Stimulated activated CD4-positive, alpha-beta T cell treated with anti-CD3 and anti-CD28 coated beads, Interleukin-1b, Interleukin-23, amount 100 ng/mL, for 1 hour (primary cell): ENCODE results near the gene TRABD2B.

Experiments used
- DNase-seq, 2 donors: peaks; one replicate each; pipeline ENCODE4 v3.0.0-alpha.2; 2020; ENCODE audit warnings: low read depth in 2 of 2

TRABD2B gene

GRCh38 chr1:47850451-47850850, 146.7 kb downstream of the TRABD2B start:
- DNase-seq = no peak

GRCh38 chr1:47849591-47850261, 147.5 kb downstream of the TRABD2B start:
- no peak for DNase-seq

GRCh38 chr1:47849005-47849521, 148.1 kb downstream of the TRABD2B start:
- DNase-seq = no peak

- DNase-seq = no peak
Measured at GRCh38 chr1:47847763-47848162, 149.4 kb downstream of the TRABD2B start.

- no peak for DNase-seq
Measured at GRCh38 chr1:47844558-47844955, 152.6 kb downstream of the TRABD2B start.

- no peak for DNase-seq
Measured at GRCh38 chr1:47843781-47844557, 153.2 kb downstream of the TRABD2B start.

GRCh38 chr1:47843059-47843458, 154.1 kb downstream of the TRABD2B start:
- no peak for DNase-seq

- no peak for DNase-seq
Measured at GRCh38 chr1:47842228-47842919, 154.8 kb downstream of the TRABD2B start.

- DNase-seq = no peak
Measured at GRCh38 chr1:47841356-47841755, 155.8 kb downstream of the TRABD2B start.

- DNase-seq = no peak
Measured at GRCh38 chr1:47840393-47841190, 156.6 kb downstream of the TRABD2B start.

GRCh38 chr1:47839433-47839760, 157.8 kb downstream of the TRABD2B start:
- no peak for DNase-seq

GRCh38 chr1:47838562-47839432, 158.4 kb downstream of the TRABD2B start:
- no peak for DNase-seq

- DNase-seq = no peak
Measured at GRCh38 chr1:47837866-47838561, 159.2 kb downstream of the TRABD2B start.

- no peak for DNase-seq
Measured at GRCh38 chr1:47837056-47837830, 159.9 kb downstream of the TRABD2B start.

GRCh38 chr1:47835409-47835808, 161.8 kb downstream of the TRABD2B start:
- no peak for DNase-seq

GRCh38 chr1:47834326-47834725, 162.9 kb downstream of the TRABD2B start:
- DNase-seq = no peak

- no peak for DNase-seq
Measured at GRCh38 chr1:47830641-47831333, 166.4 kb downstream of the TRABD2B start.

GRCh38 chr1:47830021-47830420, 167.2 kb downstream of the TRABD2B start:
- DNase-seq = no peak

- no peak for DNase-seq
Measured at GRCh38 chr1:47828978-47829377, 168.2 kb downstream of the TRABD2B start.
